ENCODE measurements around the gene CAPN11.
"Not testable (repeated sequence)": the region's sequence is repeated elsewhere in the genome, so short reads cannot be mapped to it uniquely, and the experiment has no call there.

CAPN11 gene

GRCh38 chr6:44228433-44228832 lies 69.8 kb downstream of the CAPN11 start:
- Histone ChIP-seq H3K4me1 (ENCODE audit: control insufficient read depth, insufficient read depth, low read length) (peaks cover 8% of the 10 kb centered on the region), H3K27me3 (ENCODE audit: control insufficient read depth, insufficient read depth, low read length) (no peaks in the 10 kb centered on the region), H3K9me3 (ENCODE audit: control insufficient read depth, insufficient read depth, low read length) (no peaks in the 10 kb centered on the region), H3K27ac (ENCODE audit: low read length) (no peak overlapping the region), H3K4me3 (ENCODE audit: low read length) (no peak overlapping the region), H3K36me3 (ENCODE audit: control insufficient read depth, insufficient read depth, low read length) (peaks cover 40% of the 10 kb centered on the region)
- no peak for DNase-seq (ENCODE audit: low read depth, low spot score)
- no CpG with 5 or more reads among the region's 7 CpGs for WGBS (ENCODE audit: insufficient coverage, insufficient read length)

- Histone ChIP-seq H3K9me3 (ENCODE audit: control insufficient read depth, insufficient read depth, low read length) (no peaks in the 10 kb centered on the region), H3K27me3 (ENCODE audit: control insufficient read depth, insufficient read depth, low read length) (no peaks in the 10 kb centered on the region), H3K4me3 (ENCODE audit: low read length) (no peak overlapping the region), H3K4me1 (ENCODE audit: control insufficient read depth, insufficient read depth, low read length) (peaks cover 8% of the 10 kb centered on the region), H3K36me3 (ENCODE audit: control insufficient read depth, insufficient read depth, low read length) (peaks cover 42% of the 10 kb centered on the region), H3K27ac (ENCODE audit: low read length) (no peak overlapping the region)
- no peak for DNase-seq (ENCODE audit: low read depth, low spot score)
- no CpG with 5 or more reads among the region's 5 CpGs for WGBS (ENCODE audit: insufficient coverage, insufficient read length)
These were observed 70.2 kb downstream of the CAPN11 start for GRCh38 chr6:44228836-44229235.

GRCh38 chr6:44229376-44230033 lies 70.9 kb downstream of the CAPN11 start:
- WGBS (ENCODE audit: insufficient coverage, insufficient read length), result no CpG with 5 or more reads among the region's 11 CpGs
- peaks cover 10% of the 10 kb centered on the region for H3K4me1 ChIP-seq (ENCODE audit: control insufficient read depth, insufficient read depth, low read length)
- no peaks in the 10 kb centered on the region for H3K9me3 ChIP-seq (ENCODE audit: control insufficient read depth, insufficient read depth, low read length)
- no peak for DNase-seq (ENCODE audit: low read depth, low spot score)
- H3K36me3 ChIP-seq (ENCODE audit: control insufficient read depth, insufficient read depth, low read length), result peaks cover 42% of the 10 kb centered on the region
- no peaks in the 10 kb centered on the region for H3K27me3 ChIP-seq (ENCODE audit: control insufficient read depth, insufficient read depth, low read length)
- H3K4me3 ChIP-seq (ENCODE audit: low read length), result no peak overlapping the region
- no peak overlapping the region for H3K27ac ChIP-seq (ENCODE audit: low read length)

GRCh38 chr6:44230034-44230675 lies 71.5 kb downstream of the CAPN11 start:
- Histone ChIP-seq H3K4me3 (ENCODE audit: low read length) (no peak overlapping the region), H3K9me3 (ENCODE audit: control insufficient read depth, insufficient read depth, low read length) (no peaks in the 10 kb centered on the region), H3K27me3 (ENCODE audit: control insufficient read depth, insufficient read depth, low read length) (no peaks in the 10 kb centered on the region), H3K36me3 (ENCODE audit: control insufficient read depth, insufficient read depth, low read length) (peaks cover 42% of the 10 kb centered on the region), H3K27ac (ENCODE audit: low read length) (no peak overlapping the region), H3K4me1 (ENCODE audit: control insufficient read depth, insufficient read depth, low read length) (peaks cover 12% of the 10 kb centered on the region)
- no CpG with 5 or more reads among the region's 10 CpGs for WGBS (ENCODE audit: insufficient coverage, insufficient read length)
- no peak for DNase-seq (ENCODE audit: low read depth, low spot score)

- DNase-seq (ENCODE audit: low read depth, low spot score); H3K4me1 ChIP-seq (ENCODE audit: control insufficient read depth, insufficient read depth, low read length); H3K9me3 ChIP-seq (ENCODE audit: control insufficient read depth, insufficient read depth, low read length); H3K27me3 ChIP-seq (ENCODE audit: control insufficient read depth, insufficient read depth, low read length); H3K27ac ChIP-seq (ENCODE audit: low read length); H3K4me3 ChIP-seq (ENCODE audit: low read length): not testable (repeated sequence)
- no CpG with 5 or more reads among the region's 9 CpGs for WGBS (ENCODE audit: insufficient coverage, insufficient read length)
- peaks cover 42% of the 10 kb centered on the region for H3K36me3 ChIP-seq (ENCODE audit: control insufficient read depth, insufficient read depth, low read length)
These were observed 72.8 kb downstream of the CAPN11 start for GRCh38 chr6:44231426-44231825.

- no CpG with 5 or more reads among the region's 16 CpGs for WGBS (ENCODE audit: insufficient coverage, insufficient read length)
- H3K27me3 ChIP-seq (ENCODE audit: control insufficient read depth, insufficient read depth, low read length), result no peaks in the 10 kb centered on the region
- H3K4me3 ChIP-seq (ENCODE audit: low read length), result no peak overlapping the region
- no peak overlapping the region for H3K27ac ChIP-seq (ENCODE audit: low read length)
- no peaks in the 10 kb centered on the region for H3K9me3 ChIP-seq (ENCODE audit: control insufficient read depth, insufficient read depth, low read length)
- peaks cover 9% of the 10 kb centered on the region for H3K4me1 ChIP-seq (ENCODE audit: control insufficient read depth, insufficient read depth, low read length)
- DNase-seq (ENCODE audit: low read depth, low spot score), result no peak
- H3K36me3 ChIP-seq (ENCODE audit: control insufficient read depth, insufficient read depth, low read length), result peaks cover 39% of the 10 kb centered on the region
These were observed 74.3 kb downstream of the CAPN11 start for GRCh38 chr6:44232676-44233566.

GRCh38 chr6:44233567-44234100 lies 75.0 kb downstream of the CAPN11 start:
- Histone ChIP-seq H3K27ac (ENCODE audit: low read length) (no peak overlapping the region), H3K36me3 (ENCODE audit: control insufficient read depth, insufficient read depth, low read length) (peaks cover 39% of the 10 kb centered on the region), H3K4me1 (ENCODE audit: control insufficient read depth, insufficient read depth, low read length) (peaks cover 9% of the 10 kb centered on the region), H3K9me3 (ENCODE audit: control insufficient read depth, insufficient read depth, low read length) (no peaks in the 10 kb centered on the region), H3K27me3 (ENCODE audit: control insufficient read depth, insufficient read depth, low read length) (no peaks in the 10 kb centered on the region), H3K4me3 (ENCODE audit: low read length) (no peak overlapping the region)
- no peak for DNase-seq (ENCODE audit: low read depth, low spot score)
- no CpG with 5 or more reads among the region's 14 CpGs for WGBS (ENCODE audit: insufficient coverage, insufficient read length)

Data from iPS DF 6.9 (cell line).